H1 (cell line): Measurements from ENCODE around the gene SLC22A23. TPM values are rescaled to one million over a fixed set of nuclear protein-coding genes. Genes with fewer than 3 reads are reported as not detected.

Experiments used
- CTCF ChIA-PET: fragments of 300-600 bp; sonication (Branson Sonifier 250); formaldehyde crosslinking; loops from one replicate; lab custom pipeline; 2021; ENCODE audit not compliant: partially characterized antibody; lab: Charles Lee
- POLR2A ChIA-PET: fragments of 300-600 bp; sonication (Branson Sonifier 250); formaldehyde crosslinking; loops from one replicate; lab custom pipeline; 2021; ENCODE audit warnings: inconsistent platforms; ENCODE audit not compliant: partially characterized antibody; lab: Charles Lee
- DNase-seq, 2 experiments: peaks; one replicate each; pipeline versions ENCODE4 v3.0.0 to v3.0.0-alpha.2; 2010 to 2022; ENCODE audit warnings: low spot score in 2 of 2, low read depth in 1 of 2, mixed read lengths in 1 of 2
- FAIRE-seq: peaks from 2 replicates; lab custom pipeline; 2011; peaks lifted over from hg19 to GRCh38; lab: Jason Lieb, UNC
- H2AFZ ChIP-seq: 2 replicates; pipeline ENCODE4 v1.8.1; 2012; ENCODE audit warnings: low read length, inconsistent platforms
- H2AK5ac ChIP-seq: 2 replicates; pipeline ENCODE4 v1.6.1; 2013; ENCODE audit warnings: low read depth, low read length
- H2BK120ac ChIP-seq: replicated peaks from 2 replicates; pipeline ENCODE3; 2013; ENCODE audit warnings: low read depth, low read length, inconsistent platforms
- H2BK12ac ChIP-seq: 2 replicates; pipeline ENCODE4 v1.6.1; 2013; ENCODE audit warnings: low read depth, low read length
- H2BK15ac ChIP-seq: 2 replicates; pipeline ENCODE4 v1.6.1; 2013; ENCODE audit warnings: low read length
- H2BK20ac ChIP-seq: 2 replicates; pipeline ENCODE4 v1.6.1; 2013; ENCODE audit warnings: low read length
- H2BK5ac ChIP-seq: 2 replicates; pipeline ENCODE4 v1.6.1; 2013; ENCODE audit warnings: low read depth, low read length
- H3K14ac ChIP-seq: 2 replicates; pipeline ENCODE4 v1.6.1; 2013; ENCODE audit warnings: inconsistent platforms; ENCODE audit not compliant: insufficient read length
- H3K18ac ChIP-seq: 2 replicates; pipeline ENCODE4 v1.6.1; 2013; ENCODE audit warnings: low read length; ENCODE audit errors: extremely low read depth
- H3K23ac ChIP-seq: 2 replicates; pipeline ENCODE4 v1.6.1; 2013; ENCODE audit warnings: inconsistent platforms; ENCODE audit not compliant: insufficient read length
- H3K23me2 ChIP-seq: 2 replicates; pipeline ENCODE4 v1.6.1; 2013; ENCODE audit warnings: low read depth, low read length
- H3K27ac ChIP-seq: 2 replicates; pipeline ENCODE4 v1.6.1; 2011; ENCODE audit warnings: low read depth, low read length, inconsistent platforms
- H3K27me3 ChIP-seq, 4 experiments: replicated peaks in 1 of 4; 1 replicate in 1 of 4; 2 replicates in 3 of 4; pipeline versions ENCODE4 v1.6.1 to v1.8.1; 2011 to 2013; ENCODE audit warnings: low read length in 3 of 4, mild to moderate bottlenecking in 3 of 4, inconsistent platforms in 2 of 4, mixed read lengths in 2 of 4, moderate library complexity in 1 of 4; ENCODE audit not compliant: control insufficient read depth in 3 of 4, insufficient read depth in 3 of 4; ENCODE audit errors: extremely low read depth in 1 of 4
- H3K36me3 ChIP-seq, 4 experiments: 2 replicates each; pipeline versions ENCODE4 v1.6.1 to v1.8.1; 2011 to 2013; ENCODE audit warnings: mild to moderate bottlenecking in 4 of 4, low read length in 3 of 4, moderate library complexity in 2 of 4, control low read depth in 1 of 4, inconsistent platforms in 1 of 4; ENCODE audit not compliant: insufficient read depth in 4 of 4, control insufficient read depth in 2 of 4
- H3K4ac ChIP-seq: replicated peaks from 2 replicates; pipeline ENCODE3; 2013; ENCODE audit warnings: low read length, low read depth, mixed read lengths, inconsistent platforms; ENCODE audit not compliant: insufficient read length
- H3K4me1 ChIP-seq, 4 experiments: replicated peaks in 1 of 4; 1 replicate in 1 of 4; 2 replicates in 3 of 4; pipeline versions ENCODE4 v1.6.1 to v1.8.1; 2011 to 2013; ENCODE audit warnings: low read length in 3 of 4, inconsistent platforms in 2 of 4, mixed read lengths in 1 of 4; ENCODE audit not compliant: insufficient read depth in 4 of 4, control insufficient read depth in 3 of 4
- H3K4me2 ChIP-seq, 2 experiments: 2 replicates each; pipeline versions ENCODE4 v1.6.1 to v1.8.1; 2011 to 2013; ENCODE audit warnings: low read depth in 2 of 2, low read length in 2 of 2, control low read depth in 1 of 2, inconsistent platforms in 1 of 2, mild to moderate bottlenecking in 1 of 2; ENCODE audit not compliant: insufficient read depth in 1 of 2
- H3K4me3 ChIP-seq, 4 experiments: fragments of 200-600, 300-600 bp in 1 of 4; sonication (generic), shearing (Covaris generic), sonication (Bioruptor Twin) in 1 of 4; 2 replicates each; pipeline versions ENCODE4 v1.5.1 to v1.8.1; 2011 to 2016; ENCODE audit warnings: low read length in 4 of 4, low read depth in 3 of 4, control low read depth in 2 of 4, inconsistent platforms in 2 of 4, mild to moderate bottlenecking in 2 of 4, mixed read lengths in 1 of 4, moderate library complexity in 1 of 4; ENCODE audit not compliant: insufficient read depth in 2 of 4; ENCODE audit errors: extremely low read depth in 1 of 4
- H3K56ac ChIP-seq: replicated peaks from 2 replicates; pipeline ENCODE3; 2013; ENCODE audit warnings: low read depth, mild to moderate bottlenecking, mixed read lengths, low read length, inconsistent platforms; ENCODE audit not compliant: insufficient read length
- H3K79me1 ChIP-seq: 2 replicates; pipeline ENCODE4 v1.6.1; 2013; ENCODE audit warnings: low read depth, low read length, control low read depth
- H3K79me2 ChIP-seq, 2 experiments: 2 replicates each; pipeline versions ENCODE4 v1.6.1 to v1.8.1; 2012 to 2013; ENCODE audit warnings: low read length in 2 of 2, mild to moderate bottlenecking in 2 of 2, inconsistent platforms in 1 of 2; ENCODE audit not compliant: insufficient read depth in 2 of 2, control insufficient read depth in 1 of 2
- H3K9ac ChIP-seq, 4 experiments: replicated peaks in 1 of 4; 1 replicate in 1 of 4; 2 replicates in 3 of 4; pipeline versions ENCODE4 v1.6.1 to v1.8.1; 2011 to 2013; ENCODE audit warnings: low read depth in 3 of 4, low read length in 3 of 4, control low read depth in 2 of 4, mild to moderate bottlenecking in 2 of 4, moderate library complexity in 2 of 4, inconsistent platforms in 1 of 4; ENCODE audit errors: extremely low read depth in 1 of 4
- H3K9me3 ChIP-seq, 2 experiments: 2 replicates each; pipeline versions ENCODE4 v1.6.1 to v1.8.1; 2012 to 2013; ENCODE audit warnings: mild to moderate bottlenecking in 2 of 2, moderate library complexity in 2 of 2, control low read depth in 1 of 2, inconsistent platforms in 1 of 2, low read depth in 1 of 2, low read length in 1 of 2, mixed read lengths in 1 of 2; ENCODE audit not compliant: insufficient read depth in 2 of 2
- H4K20me1 ChIP-seq, 2 experiments: replicated peaks in 1 of 2; 2 replicates each; pipeline versions ENCODE3 to v1.8.1; 2011 to 2013; ENCODE audit warnings: inconsistent platforms in 2 of 2, low read length in 2 of 2, mild to moderate bottlenecking in 1 of 2; ENCODE audit not compliant: insufficient read depth in 2 of 2, control insufficient read depth in 1 of 2
- H4K5ac ChIP-seq: 2 replicates; pipeline ENCODE4 v1.6.1; 2013; ENCODE audit warnings: low read length, low read depth, mixed read lengths, inconsistent platforms; ENCODE audit not compliant: insufficient read length
- H4K8ac ChIP-seq: 2 replicates; pipeline ENCODE4 v1.8.0; 2013; ENCODE audit warnings: mild to moderate bottlenecking, moderate library complexity, low read length, inconsistent platforms; ENCODE audit not compliant: insufficient read depth; ENCODE audit errors: extremely low read depth
- H4K91ac ChIP-seq: replicated peaks from 2 replicates; pipeline ENCODE3; 2013; ENCODE audit warnings: low read length, mixed read lengths, inconsistent platforms; ENCODE audit not compliant: insufficient read length
- SP4 ChIP-seq: IDR thresholded peaks from 2 replicates; pipeline ENCODE4 v1.6.1; 2012; ENCODE audit warnings: low read length, inconsistent platforms
- SUZ12 ChIP-seq: fragments of 200-600 bp; sonication (generic); IDR thresholded peaks from 2 replicates; pipeline ENCODE4 v1.6.1; 2012; ENCODE audit warnings: mild to moderate bottlenecking, inconsistent platforms, low read length, moderate library complexity, mixed read lengths
- TAF1 ChIP-seq: IDR thresholded peaks from 2 replicates; pipeline ENCODE4 v1.6.1; 2011; ENCODE audit warnings: mild to moderate bottlenecking, low read depth, low read length
- WGBS, 2 experiments: shearing (Covaris generic) in 1 of 2; methylation state at CpG; one replicate each; pipeline versions ENCODE4 v1.1.6 to v1.1.7; 2013 to 2015; ENCODE audit warnings: low lambda C conversion rate in 2 of 2, mixed read lengths in 2 of 2, inconsistent platforms in 1 of 2, low coverage in 1 of 2, missing lambda C conversion rate in 1 of 2; ENCODE audit not compliant: insufficient replicate concordance in 2 of 2, insufficient coverage in 1 of 2, insufficient read length in 1 of 2; ENCODE audit errors: extremely low coverage in 1 of 2, missing lambda C conversion rate in 1 of 2; 5-methylcytosine and 5-hydroxymethylcytosine counted together
- polyA plus RNA-seq, 7 experiments: library from polyadenylated mRNA; depleted of rRNA in 3 of 7; stranded (reverse) in 5 of 7; unstranded in 2 of 7; fragments of >200 nt in 5 of 7; fragments of 200-250 nt in 2 of 7; gene quantifications; 1 replicate in 5 of 7; 2 replicates in 1 of 7; 4 replicates in 1 of 7; pipeline versions ENCODE4 v1.2.1 to v1.2.3, GENCODE V29; 2011 to 2013; ENCODE audit warnings: missing spikeins in 2 of 7, mixed read lengths in 2 of 7
- total RNA-seq: library from RNA; stranded (reverse); fragmentation: NEBNext Ultra II Directional; extraction: Animal tissue kit (Norgen Biotek cat#: 25700); gene quantifications from 2 replicates; pipeline ENCODE4 v1.2.1, GENCODE V29; 2021
- TF ChIP-seq, protein P1 (sequence below): IDR thresholded peaks from 2 replicates; pipeline ENCODE4 v1.6.1; 2012; ENCODE audit warnings: inconsistent platforms

The SLC22A23 gene
- total and polyA plus RNA-seq, 2 of the 8 experiments (the other 6 are each of a cell fraction or from before 2014, with no cell fraction given) = 9.9 to 38.4 TPM

DNA sequence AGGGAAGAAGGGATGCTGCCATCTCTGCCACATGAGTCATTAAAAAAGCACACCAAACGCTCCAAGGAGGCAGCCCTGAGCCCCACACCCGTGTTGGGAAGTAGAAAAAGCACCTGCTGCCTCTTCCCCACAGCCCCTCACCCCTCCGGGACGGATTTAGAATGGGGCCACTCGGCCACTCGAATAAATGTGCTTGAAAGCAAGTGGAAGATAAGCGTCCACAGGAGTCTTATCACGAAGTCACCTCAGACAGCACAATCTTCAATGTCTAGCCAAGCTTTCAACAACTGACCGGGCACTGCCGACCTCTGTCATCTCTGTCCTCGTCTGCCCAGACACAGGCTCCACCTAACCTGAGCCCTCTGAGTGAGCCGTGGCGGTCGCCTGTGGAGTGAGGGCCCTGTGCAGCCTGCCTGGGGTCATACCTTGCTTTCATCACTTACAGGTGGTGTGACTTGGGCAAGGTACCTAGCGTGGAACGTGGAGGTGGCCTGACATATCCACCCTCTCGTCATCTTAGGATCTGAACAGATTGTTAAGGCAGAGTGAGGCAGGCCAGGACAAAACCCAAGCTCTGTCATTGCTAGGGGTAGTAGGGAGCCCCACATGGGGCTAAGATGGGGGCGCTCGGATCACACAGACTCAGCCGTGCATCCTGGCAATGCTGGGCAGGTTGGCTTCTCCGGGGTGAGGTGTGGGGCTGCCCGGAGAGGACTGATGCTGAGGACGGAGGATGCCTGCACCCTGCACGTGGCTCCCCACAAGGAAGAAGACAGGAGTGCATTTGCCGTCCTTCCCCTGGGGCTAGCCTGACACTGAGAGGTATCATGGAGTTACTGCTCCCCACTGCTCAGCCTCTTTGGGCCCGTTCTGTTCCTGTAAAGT, 163.3 kb downstream of the SLC22A23 start:
- no peak for FAIRE-seq
- Histone ChIP-seq H2BK12ac (no peak overlapping the region), H3K9me3 (no peaks in the 10 kb centered on the region), H3K79me1 (no peaks in the 10 kb centered on the region), H3K18ac (no peak overlapping the region), H3K4ac (no peak overlapping the region), H2BK15ac (no peak overlapping the region), H3K23me2 (no peaks in the 10 kb centered on the region), H3K36me3 (no peaks in the 10 kb centered on the region; a peak in 2 of 8 replicates), H4K8ac (no peak overlapping the region), H3K56ac (no peak overlapping the region), H4K91ac (no peak overlapping the region), H3K27ac (no peak overlapping the region), H4K5ac (no peak overlapping the region), H3K9ac (no peak overlapping the region), H3K4me2 (no peak overlapping the region), H3K4me1 (no peaks in the 10 kb centered on the region), H3K23ac (no peak overlapping the region), H2BK120ac (no peak overlapping the region), H4K20me1 (no peaks in the 10 kb centered on the region), H2BK5ac (no peak overlapping the region), H2AK5ac (no peak overlapping the region), H2AFZ (no peak overlapping the region), H2BK20ac (no peak overlapping the region), H3K79me2 (no peaks in the 10 kb centered on the region), H3K4me3 (no peak overlapping the region), H3K14ac (no peak overlapping the region), H3K27me3 (no peaks in the 10 kb centered on the region)
- DNase-seq = no peak
- TF ChIP-seq, protein P1, sequence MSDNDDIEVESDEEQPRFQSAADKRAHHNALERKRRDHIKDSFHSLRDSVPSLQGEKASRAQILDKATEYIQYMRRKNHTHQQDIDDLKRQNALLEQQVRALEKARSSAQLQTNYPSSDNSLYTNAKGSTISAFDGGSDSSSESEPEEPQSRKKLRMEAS = no peak
- TF ChIP-seq TAF1 = no peak
- no peak for TF ChIP-seq SUZ12
- TF ChIP-seq SP4 = no peak
- WGBS, 2 experiments = 86% methylated on average over 26 of the region's 26 CpGs; no CpG with 5 or more reads in 1 of the 2 experiments
- ChIA-PET POLR2A (interaction anchor here (0.7 to 1.0 kb wide), 2 partner anchors 26 to 153 kb away, joined by 3 read pairs; no protein-coding TSS in a partner anchor), CTCF (interaction anchor here (0.8 to 4.1 kb wide), 5 partner anchors 11 to 117 kb away, joined by 3 to 20 read pairs (median 6); no protein-coding TSS in a partner anchor)
